GM18858 (cell line): ENCODE data around the gene SLC2A10.
"Not testable (repeated sequence)": the region's sequence is repeated elsewhere in the genome, so short reads cannot be mapped to it uniquely, and the experiment has no call there.

ENCODE experiments used
- ATAC-seq: cut with Tn5 transposase; IDR thresholded peaks from one replicate; pipeline ENCODE4 v1.9.1; 2021; ENCODE audit not compliant: unreplicated experiment

Gene SLC2A10

GRCh38 chr20:46709459-46710152 is at the start of gene SLC2A10:
Gene SLC2A10 (plus strand): TSS chr20:46709649. CDS start chr20:46709737, 88 bp downstream.
- no peak for ATAC-seq

GRCh38 chr20:46660487-46660886 is 49.0 kb upstream of the SLC2A10 start:
- ATAC-seq, result no peak

- ATAC-seq, result no peak
Measured at GRCh38 chr20:46661659-46662058, 47.8 kb upstream of the SLC2A10 start.

- ATAC-seq, result no peak
Measured at GRCh38 chr20:46663531-46663930, 45.9 kb upstream of the SLC2A10 start.

GRCh38 chr20:46665602-46666001 is 43.8 kb upstream of the SLC2A10 start:
- ATAC-seq, result no peak

- no peak for ATAC-seq
Measured at GRCh38 chr20:46666306-46666705, 43.1 kb upstream of the SLC2A10 start.

- ATAC-seq, result no peak
Measured at GRCh38 chr20:46666818-46667515, 42.5 kb upstream of the SLC2A10 start.

- ATAC-seq, result no peak
Measured at GRCh38 chr20:46670228-46670584, 39.2 kb upstream of the SLC2A10 start.

GRCh38 chr20:46670585-46671584 is 38.6 kb upstream of the SLC2A10 start:
- no peak for ATAC-seq

GRCh38 chr20:46671866-46672542 is 37.4 kb upstream of the SLC2A10 start:
- no peak for ATAC-seq

GRCh38 chr20:46672543-46673148 is 36.8 kb upstream of the SLC2A10 start:
- ATAC-seq, result no peak

- no peak for ATAC-seq
Measured at GRCh38 chr20:46673394-46674252, 35.8 kb upstream of the SLC2A10 start.

GRCh38 chr20:46674253-46675083 is 35.0 kb upstream of the SLC2A10 start:
- ATAC-seq, result no peak

- ATAC-seq, result not testable (repeated sequence)
Measured at GRCh38 chr20:46676649-46677316, 32.7 kb upstream of the SLC2A10 start.

GRCh38 chr20:46677608-46678007 is 31.8 kb upstream of the SLC2A10 start:
- no peak for ATAC-seq

- ATAC-seq, result no peak
Measured at GRCh38 chr20:46678516-46678915, 30.9 kb upstream of the SLC2A10 start.

- ATAC-seq, result no peak
Measured at GRCh38 chr20:46680684-46681031, 28.8 kb upstream of the SLC2A10 start.
